Sigmoid colon (tissue), 7 donors: ENCODE measurements around the gene FSTL4. TPM values are rescaled to one million over a fixed set of nuclear protein-coding genes. Genes with fewer than 3 reads are reported as not detected.

ENCODE experiments used
- DNase-seq: peaks from one replicate; pipeline ENCODE4 v3.0.0-alpha.2; 2019
- H3K27ac ChIP-seq, 4 donors: fragments of 200-600 bp; sonication (generic); one replicate each; pipeline ENCODE4 v1.5.1; 2016 to 2019; ENCODE audit warnings: mild to moderate bottlenecking in 1 of 4
- H3K27me3 ChIP-seq, 3 donors: fragments of 200-600 bp; sonication (generic); one replicate each; pipeline ENCODE4 v1.5.1; 2019; ENCODE audit warnings: mild to moderate bottlenecking in 1 of 3
- H3K36me3 ChIP-seq, 4 donors: fragments of 200-600 bp; sonication (generic); one replicate each; pipeline ENCODE4 v1.5.1; 2016 to 2019
- H3K4me1 ChIP-seq, 4 donors: fragments of 200-600 bp; sonication (generic); one replicate each; pipeline ENCODE4 v1.5.1; 2017 to 2019
- H3K4me3 ChIP-seq, 4 donors: fragments of 200-600 bp; sonication (generic); one replicate each; pipeline ENCODE4 v1.5.1; 2017 to 2019; ENCODE audit warnings: mild to moderate bottlenecking in 2 of 4, moderate library complexity in 1 of 4
- H3K9me3 ChIP-seq, 4 donors: fragments of 200-600 bp in 3 of 4; sonication (generic) in 3 of 4; one replicate each; pipeline versions ENCODE4 v1.5.1 to v1.6.1; 2013 to 2019
- EP300 ChIP-seq, 4 donors: sonication (generic); formaldehyde crosslinking; IDR thresholded peaks; one replicate each; pipeline ENCODE4 v1.6.1; 2017; ENCODE audit warnings: antibody characterized with exemption in 4 of 4
- POLR2A ChIP-seq, 2 donors: fragments of 450-650 bp; IDR thresholded peaks; one replicate each; pipeline ENCODE4 v1.6.1; 2016; ENCODE audit warnings: antibody characterized with exemption in 2 of 2, mild to moderate bottlenecking in 2 of 2, moderate library complexity in 2 of 2
- POLR2AphosphoS5 ChIP-seq, 4 donors: sonication (generic); formaldehyde crosslinking; IDR thresholded peaks; one replicate each; pipeline ENCODE4 v1.6.1; 2017; ENCODE audit warnings: antibody characterized with exemption in 4 of 4
- WGBS, 2 donors: extraction: QIAGEN DNeasy Blood & Tissue Kit; methylation state at CpG; one replicate each; pipeline ENCODE4 v1.1.7; 2013; 5-methylcytosine and 5-hydroxymethylcytosine counted together
- intact Hi-C: fragments of 100-400 bp; cut with DNase I; formaldehyde crosslinking; loops from one replicate; pipeline ENCODE4 v1.15.1; 2023
- polyA plus RNA-seq, 3 donors: library from polyadenylated mRNA; stranded (reverse); fragments of 200-250 nt; gene quantifications; one replicate each; pipeline ENCODE4 v1.2.3, GENCODE V29; 2013
- total RNA-seq, 4 donors: library from RNA; depleted of rRNA; stranded (reverse); fragments of >200 nt; gene quantifications; one replicate each; pipeline ENCODE4 v1.1.0, GENCODE V29; 2016
- TF ChIP-seq, protein P1 (sequence below), 4 experiments: fragments of 450-650 bp in 3 of 4; fragments of 200-600 bp in 1 of 4; IDR thresholded peaks; one replicate each; pipeline ENCODE4 v1.5.1; 2016 to 2019; ENCODE audit warnings: antibody characterized with exemption in 4 of 4, mild to moderate bottlenecking in 3 of 4, moderate library complexity in 2 of 4
- donor health status: healthy with polysubstance abuse.
- donor health status: Bipolar disorder and iron deficiency.
- donor health status: healthy.

The FSTL4 gene
- total and polyA plus RNA-seq, 7 donors = 0.23 to 0.45 (median 0.28) TPM; not detected in 4

DNA sequence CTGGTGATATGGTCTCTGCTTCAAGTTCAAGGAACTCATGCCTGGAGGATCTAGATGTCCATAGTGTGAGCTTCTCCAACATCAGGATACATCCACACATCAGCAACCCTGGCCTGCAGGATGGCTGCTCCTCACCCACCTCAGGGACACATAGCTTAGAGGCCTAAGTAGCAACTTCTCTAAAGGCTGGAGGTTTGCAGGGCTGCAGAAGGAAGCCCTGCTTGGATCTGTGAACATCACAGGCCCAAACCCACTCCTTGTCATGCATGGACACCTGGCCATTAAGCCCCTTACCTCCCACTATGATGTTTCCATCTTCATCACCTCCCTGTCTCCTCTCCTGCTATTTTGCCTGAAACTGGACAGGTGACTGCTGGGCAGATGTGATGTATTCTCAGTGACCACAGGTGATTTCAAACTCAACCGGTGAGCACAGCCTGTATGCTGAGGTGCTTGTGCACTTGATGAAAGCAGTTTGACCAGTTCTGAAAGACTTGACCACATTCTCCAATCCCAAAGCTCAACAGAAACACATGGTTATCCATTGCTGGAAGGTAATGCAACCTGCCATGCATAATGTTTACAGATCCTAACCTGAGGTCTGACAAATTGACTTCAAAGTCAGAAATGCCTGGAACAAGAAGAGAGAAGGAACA lies 205.2 kb downstream of the FSTL4 start:
- H3K27me3 ChIP-seq = no peaks in the 10 kb centered on the region
- TF ChIP-seq, protein P1, sequence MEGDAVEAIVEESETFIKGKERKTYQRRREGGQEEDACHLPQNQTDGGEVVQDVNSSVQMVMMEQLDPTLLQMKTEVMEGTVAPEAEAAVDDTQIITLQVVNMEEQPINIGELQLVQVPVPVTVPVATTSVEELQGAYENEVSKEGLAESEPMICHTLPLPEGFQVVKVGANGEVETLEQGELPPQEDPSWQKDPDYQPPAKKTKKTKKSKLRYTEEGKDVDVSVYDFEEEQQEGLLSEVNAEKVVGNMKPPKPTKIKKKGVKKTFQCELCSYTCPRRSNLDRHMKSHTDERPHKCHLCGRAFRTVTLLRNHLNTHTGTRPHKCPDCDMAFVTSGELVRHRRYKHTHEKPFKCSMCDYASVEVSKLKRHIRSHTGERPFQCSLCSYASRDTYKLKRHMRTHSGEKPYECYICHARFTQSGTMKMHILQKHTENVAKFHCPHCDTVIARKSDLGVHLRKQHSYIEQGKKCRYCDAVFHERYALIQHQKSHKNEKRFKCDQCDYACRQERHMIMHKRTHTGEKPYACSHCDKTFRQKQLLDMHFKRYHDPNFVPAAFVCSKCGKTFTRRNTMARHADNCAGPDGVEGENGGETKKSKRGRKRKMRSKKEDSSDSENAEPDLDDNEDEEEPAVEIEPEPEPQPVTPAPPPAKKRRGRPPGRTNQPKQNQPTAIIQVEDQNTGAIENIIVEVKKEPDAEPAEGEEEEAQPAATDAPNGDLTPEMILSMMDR (IDR thresholded peaks at IDR 0.05) = no peak
- TF ChIP-seq POLR2A (IDR thresholded peaks at IDR 0.05) = no peak
- no peak for TF ChIP-seq POLR2AphosphoS5 (IDR thresholded peaks at IDR 0.05)
- TF ChIP-seq EP300 (IDR thresholded peaks at IDR 0.05) = no peak
- no peaks in the 10 kb centered on the region for H3K4me1 ChIP-seq
- H3K9me3 ChIP-seq = no peaks in the 10 kb centered on the region
- no peak for DNase-seq
- H3K4me3 ChIP-seq = no peak overlapping the region
- WGBS, 2 donors = 63 to 89% methylated on average over 1 of the region's 1 CpG
- H3K36me3 ChIP-seq = no peaks in the 10 kb centered on the region
- intact Hi-C loops = no loop called here
- H3K27ac ChIP-seq = no peak overlapping the region

DNA sequence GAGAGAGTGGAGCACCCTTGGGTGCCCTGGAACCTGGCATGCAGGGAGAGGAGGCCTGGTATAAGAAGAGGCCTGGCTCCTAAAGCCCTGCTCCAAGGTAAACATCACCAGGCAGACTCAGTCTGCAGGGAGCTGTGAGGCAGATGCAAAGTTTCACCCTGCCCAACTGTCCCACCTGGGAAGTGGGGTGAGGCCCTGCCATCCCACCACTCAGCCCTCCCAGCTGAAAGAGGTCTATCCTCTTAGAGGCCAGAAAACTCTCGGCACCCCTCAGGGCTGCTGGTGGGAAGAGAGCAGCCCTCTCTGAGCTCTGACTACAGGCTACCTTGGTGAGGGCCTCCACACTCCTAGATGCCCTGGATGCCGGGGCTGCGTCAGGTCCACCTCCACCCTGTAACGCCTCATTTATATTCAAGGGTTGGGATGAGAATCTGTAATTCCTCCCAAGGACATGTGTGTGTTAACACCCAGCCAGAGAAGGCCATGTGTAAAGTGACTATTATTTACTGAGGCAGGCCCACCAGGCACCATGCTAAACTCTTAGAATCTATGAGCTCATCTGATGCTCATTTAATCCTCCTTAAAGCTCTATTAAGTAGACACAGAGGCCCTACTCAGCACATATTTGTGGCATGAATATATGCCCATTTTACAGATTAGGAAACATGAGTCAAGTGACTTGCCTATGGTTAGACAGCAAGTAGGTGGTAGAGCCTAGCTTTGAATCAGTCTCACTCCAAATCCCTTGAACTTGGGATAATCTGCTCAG lies 205.9 kb downstream of the FSTL4 start:
- Histone ChIP-seq H3K4me1 (no peaks in the 10 kb centered on the region), H3K27me3 (no peaks in the 10 kb centered on the region), H3K36me3 (no peaks in the 10 kb centered on the region), H3K27ac (no peak overlapping the region), H3K9me3 (no peaks in the 10 kb centered on the region), H3K4me3 (no peak overlapping the region)
- intact Hi-C loops = no loop called here
- WGBS, 2 donors = 94 to 97% methylated on average over 4 of the region's 4 CpGs
- TF ChIP-seq, protein P1 (IDR thresholded peaks at IDR 0.05) = no peak
- no peak for TF ChIP-seq EP300 (IDR thresholded peaks at IDR 0.05)
- TF ChIP-seq POLR2A (IDR thresholded peaks at IDR 0.05) = no peak
- no peak for TF ChIP-seq POLR2AphosphoS5 (IDR thresholded peaks at IDR 0.05)
- DNase-seq = no peak

DNA sequence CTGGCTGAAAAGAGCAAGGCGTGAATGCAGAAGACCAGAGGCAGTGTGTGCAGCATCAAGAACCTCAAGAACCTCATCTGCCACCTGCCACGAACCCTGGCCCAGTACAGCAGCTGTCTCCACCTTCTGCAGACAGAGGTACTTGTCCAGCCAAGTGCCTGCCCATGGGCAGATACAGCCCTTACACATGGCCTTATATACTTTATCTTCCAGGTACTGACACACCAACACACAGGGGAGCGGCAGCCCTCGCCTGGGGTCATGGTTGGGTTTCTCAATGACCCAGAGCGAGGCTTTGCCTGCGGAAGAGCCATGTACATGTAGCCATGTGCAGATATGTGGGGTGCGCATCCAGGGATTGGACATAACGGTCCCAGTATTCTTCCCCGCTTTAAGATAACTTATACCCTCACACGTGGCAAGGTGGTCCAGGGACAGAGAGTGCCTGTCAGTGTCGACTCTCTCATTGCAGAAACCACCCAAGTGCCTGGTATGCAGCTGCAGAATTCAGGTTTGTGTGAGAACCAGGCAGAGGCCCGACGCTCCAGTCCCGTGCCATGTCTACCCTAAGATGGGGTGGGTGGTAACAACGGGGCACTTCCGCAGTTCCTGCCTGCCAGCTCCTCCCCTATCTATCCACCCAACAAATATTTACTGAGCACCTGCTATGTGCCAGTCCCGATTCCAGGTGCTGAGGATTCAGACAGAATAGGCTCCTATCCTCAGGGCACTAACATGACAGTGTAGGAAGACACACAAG lies 206.9 kb downstream of the FSTL4 start:
- Histone ChIP-seq H3K9me3 (no peaks in the 10 kb centered on the region), H3K27ac (no peak overlapping the region), H3K27me3 (no peaks in the 10 kb centered on the region), H3K4me3 (no peak overlapping the region), H3K36me3 (no peaks in the 10 kb centered on the region), H3K4me1 (no peaks in the 10 kb centered on the region)
- intact Hi-C loops = no loop called here
- WGBS, 2 donors = 89 to 93% methylated on average over 17 of the region's 17 CpGs
- TF ChIP-seq POLR2A (IDR thresholded peaks at IDR 0.05) (no peak), EP300 (IDR thresholded peaks at IDR 0.05) (no peak), POLR2AphosphoS5 (IDR thresholded peaks at IDR 0.05) (no peak)
- TF ChIP-seq, protein P1 (IDR thresholded peaks at IDR 0.05) = no peak
- no peak for DNase-seq

DNA sequence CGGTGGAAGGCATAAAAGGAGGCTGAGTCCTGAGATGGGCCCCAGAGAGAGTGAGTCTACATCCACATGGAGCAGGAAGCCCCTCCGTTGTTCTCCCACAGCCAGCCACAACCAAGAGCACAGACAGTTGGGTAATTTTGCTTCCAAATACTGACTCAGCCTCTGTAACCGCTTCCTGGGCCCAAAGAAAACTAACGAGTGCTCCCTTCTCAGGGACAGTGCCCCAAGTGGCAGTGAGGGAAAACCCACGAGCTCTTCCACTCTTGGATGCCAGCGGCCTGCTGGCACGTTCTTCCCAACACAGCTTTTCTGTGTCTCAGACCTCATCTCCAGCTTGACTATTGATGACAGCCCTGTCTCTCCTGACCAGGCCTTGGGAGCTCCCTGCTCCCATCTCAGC lies 207.6 kb downstream of the FSTL4 start:
- DNase-seq = no peak
- WGBS, 2 donors = 88% methylated on average over 7 of the region's 7 CpGs
- intact Hi-C loops = no loop called here

More for the DNA sequence above, 207.6 kb downstream of the FSTL4 start:
- TF ChIP-seq POLR2A (IDR thresholded peaks at IDR 0.05) (no peak), EP300 (IDR thresholded peaks at IDR 0.05) (no peak), POLR2AphosphoS5 (IDR thresholded peaks at IDR 0.05) (no peak)
- TF ChIP-seq, protein P1 (IDR thresholded peaks at IDR 0.05) = no peak
- no peaks in the 10 kb centered on the region for H3K4me1 ChIP-seq
- no peaks in the 10 kb centered on the region for H3K36me3 ChIP-seq
- H3K4me3 ChIP-seq = no peak overlapping the region
- H3K9me3 ChIP-seq = no peaks in the 10 kb centered on the region
- no peaks in the 10 kb centered on the region for H3K27me3 ChIP-seq
- no peak overlapping the region for H3K27ac ChIP-seq
